Right ventricle myocardium inferior (tissue), 1 donor: Measurements from ENCODE around the gene SLAMF7. TPM values are rescaled to one million over a fixed set of nuclear protein-coding genes. Genes with fewer than 3 reads are reported as not detected.

Source experiments
- ATAC-seq: fragments of 200-7000 bp; cut with Tn5 transposase; one replicate; pipeline ENCODE4 v1.9.1; 2020; ENCODE audit warnings: mild to moderate bottlenecking, moderate library complexity
- DNase-seq: peaks from one replicate; pipeline ENCODE4 v3.0.0; 2021; ENCODE audit errors: missing footprints
- intact Hi-C: fragments of 100-400 bp; cut with DNase I; formaldehyde crosslinking; loops from one replicate; pipeline ENCODE4 v1.11.0; 2022
- total RNA-seq: library from RNA; stranded (reverse); fragmentation: NEBNext Ultra II Directional; extraction: Animal tissue kit (Norgen Biotek cat#: 25700); gene quantifications from one replicate; pipeline ENCODE4 v1.2.1, GENCODE V29; 2021
- donor health status: DM: no; HTN: yes; CAD: no; lungs with severe emphysema.

The SLAMF7 gene
- total RNA-seq, 1 donor from 2014 or later: 0.46 TPM

DNA sequence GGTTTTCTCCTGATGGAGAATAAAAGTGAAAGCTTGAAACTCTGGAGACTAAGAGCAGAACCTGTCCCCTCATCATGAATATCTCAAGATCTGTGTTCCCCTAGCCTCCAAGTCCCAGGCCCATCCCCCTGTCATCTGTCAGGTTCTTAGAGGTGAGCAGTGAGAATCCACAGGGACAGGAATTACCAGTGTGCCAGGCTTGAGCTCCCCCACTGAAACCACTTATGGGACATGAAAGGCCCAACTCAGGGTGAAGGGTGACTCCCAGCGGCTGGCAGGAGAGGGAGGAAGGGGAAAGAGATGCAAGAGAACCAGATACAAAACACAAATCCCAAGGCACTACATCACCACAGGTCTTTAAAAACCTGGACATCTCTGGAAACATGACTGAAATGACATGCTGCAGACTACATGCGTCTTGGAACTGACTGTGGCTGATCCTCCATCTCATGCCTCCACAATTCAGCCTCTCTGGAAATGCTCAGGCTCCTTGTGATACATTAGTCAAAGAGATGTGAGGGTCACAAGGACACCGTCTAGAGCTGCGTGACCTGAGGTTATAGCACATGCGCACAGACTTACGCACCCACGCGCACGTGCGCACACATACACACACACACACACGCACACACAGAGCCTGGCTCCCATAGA lies 50.1 kb downstream of the SLAMF7 start:
- DNase-seq (no peak), ATAC-seq (no peak)
- intact Hi-C loops: no loop called here

DNA sequence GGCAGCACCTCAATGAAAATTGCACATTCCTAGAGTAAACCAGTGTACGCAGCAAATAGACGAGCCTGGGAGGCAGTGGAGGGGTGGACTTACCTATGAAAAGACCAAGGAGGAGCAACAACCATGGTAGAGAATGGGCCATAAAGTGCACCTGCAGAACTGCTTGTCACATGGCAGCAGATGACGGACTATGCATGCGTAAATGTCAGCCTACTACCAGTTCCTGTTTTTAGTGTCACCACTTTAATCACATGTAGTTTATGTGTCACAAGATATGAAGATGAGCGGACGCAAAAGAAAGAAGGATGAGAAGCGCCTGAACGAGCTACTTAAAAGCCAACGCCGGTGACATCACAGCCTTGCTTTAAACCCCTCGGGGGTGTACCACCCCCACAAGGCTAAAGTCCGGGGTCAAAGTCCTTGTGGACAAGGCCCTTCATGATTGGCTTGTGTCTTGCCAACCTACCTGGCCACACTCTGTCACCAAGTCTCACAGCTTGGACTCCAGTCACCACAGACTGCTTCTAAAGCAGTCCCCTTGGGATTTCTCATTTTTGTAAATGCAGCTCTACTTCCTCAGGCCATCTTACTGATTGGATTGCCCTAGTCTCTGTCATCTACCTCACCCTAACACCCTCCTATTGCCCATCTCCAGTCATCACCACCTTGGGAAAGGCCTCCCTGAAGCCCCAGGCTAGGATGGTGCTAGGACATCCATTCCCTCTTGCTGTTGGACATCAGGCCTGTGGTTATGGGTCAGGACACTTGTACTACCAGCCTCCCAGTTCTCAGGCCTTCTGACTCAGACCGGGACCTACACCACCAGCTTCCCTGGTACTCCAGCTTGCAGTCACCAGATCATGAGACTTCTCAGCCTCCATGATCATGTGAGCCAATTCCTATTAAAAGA lies 50.9 kb downstream of the SLAMF7 start:
- intact Hi-C loops: no loop called here
- ATAC-seq (no peak), DNase-seq (no peak)

DNA sequence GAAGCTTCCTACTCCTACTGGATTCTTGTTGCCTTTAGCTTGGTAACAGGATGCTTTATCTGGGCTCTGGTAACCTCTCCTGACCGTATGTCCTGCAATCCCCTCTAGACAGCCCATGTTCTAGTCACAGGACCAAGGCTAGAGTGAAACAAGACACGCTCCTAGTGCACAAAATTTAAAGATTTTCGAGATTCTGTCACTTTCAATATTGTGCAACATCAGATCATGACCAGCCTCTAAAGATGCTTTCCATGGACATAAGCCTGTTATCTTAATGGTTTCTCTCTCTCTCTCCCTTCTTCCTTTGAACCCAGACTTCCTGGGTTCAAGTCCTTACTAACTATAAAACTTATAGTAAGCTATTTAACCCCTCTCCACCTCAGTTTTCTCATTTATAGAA lies 55.3 kb downstream of the SLAMF7 start:
- ATAC-seq (no peak), DNase-seq (no peak)
- intact Hi-C loops: no loop called here

DNA sequence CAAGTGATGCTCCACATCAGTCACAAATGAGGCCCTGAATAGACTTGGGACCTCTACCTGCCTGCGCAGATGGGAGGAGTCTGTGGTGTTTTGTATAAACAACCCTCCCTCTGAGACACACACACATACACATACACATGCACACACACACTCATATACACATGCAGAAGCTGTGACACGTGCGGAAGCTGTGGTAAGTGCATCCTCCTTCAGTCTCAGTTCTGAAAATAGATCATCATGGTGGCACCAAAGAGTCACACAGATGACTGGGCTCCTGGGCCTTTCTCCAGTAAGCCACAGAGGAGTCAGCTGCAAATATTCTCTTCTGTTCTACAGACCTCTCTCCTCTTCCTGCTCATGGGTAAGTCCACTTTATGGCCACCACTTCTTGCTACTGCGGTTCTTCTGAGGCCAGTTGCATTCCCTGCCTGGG lies 56.9 kb downstream of the SLAMF7 start, which contains the start of gene LY9:
Gene LY9, plus strand, starts transcription at position 224 of the 433 bp plus-strand sequence. Its CDS starts 14 bp downstream, at position 238.
- DNase-seq: no peak
- ATAC-seq: peak; percentile 16
- intact Hi-C loops: no loop called here

DNA sequence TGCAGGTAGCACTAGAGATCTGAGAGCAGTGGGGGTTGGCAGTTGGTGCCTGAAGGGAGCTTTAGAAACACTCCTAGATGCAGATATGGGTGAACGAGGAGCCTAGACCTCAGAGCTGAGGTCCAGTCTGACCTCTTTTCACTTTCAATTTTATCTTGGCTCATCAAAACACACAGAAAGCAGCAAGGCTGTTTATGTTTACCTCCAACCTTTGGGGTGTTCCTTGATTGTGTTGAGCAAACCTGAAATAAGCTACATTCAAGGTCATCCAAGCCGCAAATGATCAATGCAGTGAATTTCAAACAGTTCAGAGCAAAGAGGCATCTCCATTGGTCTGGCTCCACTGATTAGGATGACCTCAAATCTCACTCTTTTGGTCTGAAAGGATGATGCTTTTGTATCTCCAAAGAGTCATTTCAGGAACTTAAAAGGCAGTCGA lies 58.2 kb downstream of the SLAMF7 start:
- no peak for ATAC-seq
- intact Hi-C loops: no loop called here
- no peak for DNase-seq

DNA sequence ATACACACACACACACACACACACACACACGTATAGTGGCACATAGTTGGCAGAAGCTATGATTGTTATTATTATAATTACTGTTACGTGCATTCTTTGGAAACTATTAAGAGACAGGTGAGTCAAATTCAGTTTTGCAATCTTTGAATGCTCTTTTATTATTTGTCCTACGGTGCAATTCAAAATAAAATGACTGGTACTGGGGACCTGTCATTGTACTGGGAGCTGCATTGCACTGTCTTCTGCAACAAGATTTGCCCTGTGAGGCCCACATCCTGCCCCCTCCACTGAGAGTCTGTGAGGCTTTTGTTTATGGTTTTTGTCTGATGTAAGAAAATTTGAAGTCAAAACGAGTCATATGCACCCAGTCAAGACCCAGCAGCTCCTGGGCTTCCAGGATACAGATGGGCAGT lies 58.8 kb downstream of the SLAMF7 start:
- DNase-seq (no peak), ATAC-seq (no peak)
- intact Hi-C loops: no loop called here

DNA sequence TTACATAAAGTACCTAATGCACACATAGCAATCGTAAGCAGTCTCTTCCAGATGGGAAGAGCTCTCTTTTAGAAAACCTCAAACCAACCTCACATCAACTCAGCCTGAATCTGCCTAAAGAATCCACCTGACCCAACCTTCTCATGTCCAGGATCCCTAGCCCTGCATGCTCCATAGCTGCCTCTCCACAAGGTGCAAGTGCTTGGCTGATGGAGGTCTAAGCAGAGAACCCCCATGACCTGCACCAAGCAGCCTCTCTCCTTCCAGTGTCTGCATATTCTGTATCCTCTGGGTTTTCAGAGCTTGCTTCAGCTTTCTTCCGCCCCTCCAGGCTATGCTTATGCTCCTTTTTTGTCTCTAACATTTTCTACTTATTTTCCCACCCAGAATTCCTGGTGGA lies 59.4 kb downstream of the SLAMF7 start:
- no peak for ATAC-seq
- intact Hi-C loops: no loop called here
- no peak for DNase-seq

DNA sequence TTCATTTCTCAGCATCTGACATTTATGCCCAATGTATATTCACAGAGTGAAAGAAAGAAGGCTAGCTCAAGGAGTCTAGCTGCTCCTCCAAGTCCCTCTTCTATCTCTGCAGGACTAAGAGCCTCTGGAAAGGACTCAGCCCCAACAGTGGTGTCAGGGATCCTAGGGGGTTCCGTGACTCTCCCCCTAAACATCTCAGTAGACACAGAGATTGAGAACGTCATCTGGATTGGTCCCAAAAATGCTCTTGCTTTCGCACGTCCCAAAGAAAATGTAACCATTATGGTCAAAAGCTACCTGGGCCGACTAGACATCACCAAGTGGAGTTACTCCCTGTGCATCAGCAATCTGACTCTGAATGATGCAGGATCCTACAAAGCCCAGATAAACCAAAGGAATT lies 60.6 kb downstream of the SLAMF7 start:
- ATAC-seq (no peak), DNase-seq (no peak)
- intact Hi-C loops: no loop called here

DNA sequence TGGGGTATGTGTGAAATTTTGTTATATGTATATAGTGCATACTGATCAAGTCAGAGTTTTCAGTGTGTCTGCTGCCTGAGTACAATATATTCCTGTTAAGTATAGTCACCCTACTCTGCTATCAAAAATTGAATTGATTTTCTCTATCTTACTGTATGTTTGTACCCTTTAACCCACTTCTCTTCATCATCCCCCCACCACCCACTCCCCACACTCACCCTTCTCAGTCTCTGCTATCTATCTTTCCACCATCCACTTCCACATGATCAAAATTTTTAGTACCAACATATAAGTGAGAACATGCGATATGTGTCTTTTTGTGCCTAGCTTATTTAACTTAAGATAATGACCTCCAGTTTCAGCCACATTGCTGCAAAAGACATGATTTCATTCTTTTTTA lies 61.1 kb downstream of the SLAMF7 start:
- intact Hi-C loops: no loop called here
- no peak for ATAC-seq
- DNase-seq: no peak

DNA sequence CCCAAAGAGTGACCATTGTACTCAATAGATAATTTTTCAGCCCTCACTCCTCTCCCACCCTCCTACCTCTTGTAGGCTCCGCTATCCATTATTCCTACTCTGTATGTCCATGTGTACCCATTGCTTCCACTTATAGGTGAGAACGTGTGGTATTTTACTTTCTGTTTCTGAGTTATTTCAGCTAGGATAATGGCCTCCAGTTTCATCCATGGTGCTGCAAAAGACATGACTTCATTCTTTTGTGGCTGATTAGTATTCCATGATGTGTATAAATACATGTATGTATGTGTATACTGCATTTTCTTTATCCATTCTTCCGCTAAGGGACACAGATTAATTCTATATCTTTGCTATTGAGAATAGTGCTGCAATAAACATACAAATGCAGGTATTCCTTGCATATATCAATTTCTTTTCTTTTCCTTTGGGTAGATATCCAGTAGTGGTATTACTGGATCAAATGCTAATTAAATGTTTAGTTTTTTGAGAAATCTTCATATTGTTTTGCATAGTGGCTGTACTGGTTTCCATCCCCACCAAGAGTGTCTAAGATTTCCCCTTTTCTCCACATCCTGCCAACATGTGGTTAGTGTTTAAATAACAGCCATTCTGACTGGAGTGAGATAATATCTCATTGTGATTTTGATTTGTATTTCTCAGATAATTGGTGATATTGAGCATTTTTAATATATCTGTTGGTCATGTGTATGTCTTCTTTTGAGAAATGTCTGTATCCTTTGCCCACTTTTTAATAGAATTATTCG lies 61.8 kb downstream of the SLAMF7 start:
- ATAC-seq (no peak), DNase-seq (no peak)
- intact Hi-C loops: no loop called here

DNA sequence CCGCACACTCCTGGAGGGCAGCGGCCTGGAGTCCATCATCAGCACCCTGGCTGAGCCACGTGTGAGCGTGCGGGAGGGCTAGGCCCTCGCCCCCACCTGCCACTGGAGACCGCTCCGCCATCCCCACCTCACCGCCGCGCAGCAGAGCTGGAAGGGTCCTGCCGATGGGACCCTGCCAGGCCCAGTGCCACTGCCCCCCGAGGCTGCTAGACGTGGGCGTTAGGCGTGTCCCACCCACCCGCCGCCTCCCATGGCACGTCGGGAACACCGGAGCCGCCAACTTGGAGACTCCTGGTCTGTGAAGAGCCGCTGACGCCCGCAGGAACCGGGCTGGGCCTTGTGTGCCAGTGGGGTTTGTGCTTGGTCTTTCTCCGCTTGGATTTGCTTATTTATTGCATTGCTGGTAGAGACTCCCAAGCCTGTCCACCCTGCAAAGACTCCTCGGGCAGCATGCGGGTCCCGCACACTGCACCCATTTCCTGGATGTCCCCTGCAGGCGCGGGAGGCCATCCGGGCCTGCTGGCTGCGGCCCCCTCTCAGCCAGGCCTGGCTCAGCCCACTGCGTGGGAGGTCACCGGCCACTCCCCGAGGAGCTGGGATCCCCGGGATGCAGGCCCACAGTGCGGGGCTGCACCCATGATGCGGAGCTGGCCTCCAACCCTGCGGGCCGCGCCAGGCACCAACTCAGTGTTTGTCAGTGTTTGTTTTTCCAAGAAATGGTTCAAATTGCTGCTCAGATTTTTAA lies 63.0 kb downstream of the SLAMF7 start:
- DNase-seq: no peak
- ATAC-seq: no peak
- intact Hi-C loops: no loop called here

Other genes with a start within 250 kb of the SLAMF7 start
- gene SLAMF6, start 216.0 kb upstream of the SLAMF7 start, total RNA-seq: 0.46 TPM
- gene CD84, start 159.8 kb upstream of the SLAMF7 start, total RNA-seq: 3.4 TPM
- gene SLAMF1, start 92.2 kb upstream of the SLAMF7 start, total RNA-seq: 0.24 TPM
- 2.0 TPM for gene CD48, start 27.4 kb upstream of the SLAMF7 start, total RNA-seq
- gene LY9, start 56.9 kb downstream of the SLAMF7 start, total RNA-seq: not detected
- 0.70 TPM for gene CD244, start 123.6 kb downstream of the SLAMF7 start, total RNA-seq
- 9.2 TPM for gene ITLN1, start 145.9 kb downstream of the SLAMF7 start, total RNA-seq
- not detected for gene ITLN2, start 215.6 kb downstream of the SLAMF7 start, total RNA-seq